ENCODE measurements around the gene SLC26A5.
A peak's percentile ranks its signal among the peaks of the same experiment; 100 is the strongest.
"Not testable (repeated sequence)": the region's sequence is repeated elsewhere in the genome, so short reads cannot be mapped to it uniquely, and the experiment has no call there.

Gene SLC26A5

DNA sequence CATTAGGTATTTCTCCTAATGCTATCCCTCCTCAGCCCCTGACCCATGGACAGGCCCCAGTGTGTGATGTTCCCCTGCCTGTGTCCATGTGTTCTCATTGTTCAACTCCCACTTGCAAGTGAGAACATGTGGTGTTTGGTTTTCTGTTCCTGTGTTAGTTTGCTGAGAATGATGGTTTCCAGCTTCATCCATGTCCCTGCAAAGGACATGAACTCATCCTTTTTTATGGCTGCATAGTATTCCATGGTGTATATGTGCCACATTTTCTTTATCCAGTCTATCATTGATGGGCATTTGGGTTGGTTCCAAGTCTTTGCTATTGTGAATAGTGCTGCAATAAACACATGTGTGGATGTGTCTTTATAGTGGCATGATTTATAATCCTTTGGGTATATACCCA, 46.3 kb downstream of the SLC26A5 start:
- not testable (repeated sequence) for DNase-seq (ENCODE audit: low read depth, low spot score)

- DNase-seq (ENCODE audit: low read depth, low spot score) = no peak
Measured at GRCh38 chr7:103398483-103399127, 47.4 kb downstream of the SLC26A5 start.

- DNase-seq (ENCODE audit: low read depth, low spot score) = no peak
Measured at GRCh38 chr7:103396471-103396870, 49.5 kb downstream of the SLC26A5 start.

GRCh38 chr7:103395071-103395470, 50.9 kb downstream of the SLC26A5 start:
- no peak for DNase-seq (ENCODE audit: low read depth, low spot score)

GRCh38 chr7:103394566-103394965, 51.4 kb downstream of the SLC26A5 start:
- DNase-seq (ENCODE audit: low read depth, low spot score) = no peak

GRCh38 chr7:103391976-103392375, 54.0 kb downstream of the SLC26A5 start:
- DNase-seq (ENCODE audit: low read depth, low spot score) = no peak

DNA sequence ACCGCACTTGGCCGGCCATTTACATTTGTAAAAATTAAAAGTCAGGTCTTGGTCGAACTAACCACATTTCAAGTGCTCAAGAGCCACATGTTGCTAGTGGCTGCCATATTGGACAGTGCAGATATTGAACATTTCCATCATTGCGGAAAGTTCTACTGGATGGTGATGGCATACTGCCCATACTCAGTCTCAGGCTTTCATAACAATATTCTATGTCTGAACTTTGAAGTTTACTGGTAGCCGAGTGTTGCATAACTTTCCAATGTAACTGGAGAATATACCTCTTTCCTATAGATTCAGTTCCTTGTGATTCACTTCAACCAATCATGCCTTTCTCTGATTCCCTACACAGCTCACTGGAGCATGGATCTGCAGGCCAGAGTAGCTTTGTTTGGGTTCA, 54.9 kb downstream of the SLC26A5 start:
- no peak for DNase-seq (ENCODE audit: low read depth, low spot score)

DNA sequence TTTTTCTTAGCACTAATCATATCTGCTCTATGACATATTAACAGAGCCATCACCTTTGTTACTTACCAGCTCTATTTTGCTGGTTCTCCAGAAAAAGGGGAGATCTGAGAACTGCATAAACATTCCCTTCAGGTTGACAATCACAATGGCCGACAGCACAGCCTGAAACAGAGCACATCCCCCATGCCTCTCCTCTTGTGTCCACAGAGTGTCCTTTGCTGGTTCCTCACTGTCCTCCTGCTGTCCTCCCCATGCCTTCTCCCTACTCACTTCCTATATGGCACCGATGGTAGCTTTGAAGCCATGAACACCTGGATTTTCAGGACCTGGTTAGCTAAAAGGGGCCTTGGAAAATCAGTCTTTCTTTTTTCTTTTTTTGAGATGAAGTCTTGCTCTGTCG, 56.7 kb downstream of the SLC26A5 start:
- no peak for DNase-seq (ENCODE audit: low read depth, low spot score)

GRCh38 chr7:103388469-103389140, 57.4 kb downstream of the SLC26A5 start:
- no peak for DNase-seq (ENCODE audit: low read depth, low spot score)

GRCh38 chr7:103387242-103387641, 58.8 kb downstream of the SLC26A5 start:
- DNase-seq (ENCODE audit: low read depth, low spot score) = no peak

DNA sequence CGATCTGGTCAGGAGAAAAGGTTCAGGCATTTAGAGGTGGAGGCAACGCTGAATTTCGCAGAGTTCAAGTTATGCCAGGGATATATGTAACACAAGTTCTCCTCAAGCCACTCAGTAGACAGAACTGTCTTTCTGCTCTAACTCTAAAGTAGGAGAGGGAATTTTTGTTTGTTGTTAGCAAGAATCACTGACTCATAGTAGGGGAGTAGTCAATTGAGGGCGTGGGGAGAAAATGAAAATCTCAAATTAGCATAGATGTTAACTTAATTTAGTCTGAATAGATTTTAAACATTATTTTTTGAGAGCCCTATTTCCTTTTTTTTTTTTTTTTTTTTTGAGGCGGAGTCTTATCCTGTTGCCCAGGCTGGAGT, 64.0 kb downstream of the SLC26A5 start:
- DNase-seq (ENCODE audit: low read depth, low spot score) = no peak

GRCh38 chr7:103381280-103382031, 64.6 kb downstream of the SLC26A5 start:
- DNase-seq (ENCODE audit: low read depth, low spot score) = no peak

- no peak for DNase-seq (ENCODE audit: low read depth, low spot score)
Measured at GRCh38 chr7:103380395-103381191, 65.4 kb downstream of the SLC26A5 start.

DNA sequence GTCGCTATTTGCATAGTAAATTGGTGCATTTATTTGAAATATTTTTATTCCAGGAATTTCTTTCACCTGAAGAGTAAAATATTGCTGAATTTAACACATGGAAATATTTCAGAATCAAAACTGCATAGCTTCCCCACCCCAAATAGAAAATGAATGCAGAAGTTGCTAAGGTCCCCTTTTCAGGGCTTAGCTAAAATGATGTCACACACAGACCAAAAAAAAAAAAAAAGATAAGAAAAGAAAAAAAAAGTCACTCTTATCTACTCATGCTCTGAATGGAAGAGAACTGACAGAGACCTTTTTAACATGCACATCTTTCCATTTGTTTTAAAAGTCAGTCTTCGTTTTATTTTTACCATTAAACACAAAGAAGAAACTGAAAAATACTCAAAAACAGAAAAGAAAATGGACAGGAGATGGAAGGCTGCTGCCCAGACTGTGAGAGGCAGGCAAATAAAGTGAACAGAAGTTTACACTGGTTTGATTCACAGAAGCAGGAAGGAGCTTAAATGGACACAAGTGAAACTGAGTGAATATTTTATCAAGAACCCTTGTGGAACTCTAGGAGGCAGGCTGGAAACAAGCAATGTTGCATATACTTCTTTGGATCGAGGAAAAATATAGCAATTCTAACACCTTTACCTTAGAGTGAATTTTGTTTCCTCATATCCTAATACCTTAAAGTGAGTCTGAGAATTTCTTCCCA, 66.6 kb downstream of the SLC26A5 start:
- no peak for DNase-seq (ENCODE audit: low read depth, low spot score)

GRCh38 chr7:103373866-103374643, 72.0 kb downstream of the SLC26A5 start:
- DNase-seq (ENCODE audit: low read depth, low spot score) = no peak

GRCh38 chr7:103369432-103369831, 76.6 kb downstream of the SLC26A5 start:
- no peak for DNase-seq (ENCODE audit: low read depth, low spot score)

DNA sequence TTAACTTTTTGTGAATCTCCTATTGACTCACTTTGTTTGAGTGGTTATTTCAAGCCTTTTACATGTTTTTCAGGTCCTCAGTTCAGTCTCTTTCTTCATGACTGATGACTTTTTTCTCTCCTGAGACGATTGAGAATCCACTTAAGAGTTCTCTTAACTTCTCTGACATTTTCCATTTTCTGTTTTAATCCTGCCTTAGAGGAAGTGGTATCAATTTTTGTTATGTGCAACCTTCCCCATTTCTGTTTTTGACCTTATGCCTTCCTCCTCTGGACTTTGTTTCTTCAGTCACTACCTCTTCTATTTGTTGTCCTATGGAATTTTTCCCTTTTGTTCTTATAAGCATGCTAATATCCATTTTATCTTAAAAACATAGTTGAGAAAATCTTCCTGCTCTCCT, 96.2 kb downstream of the SLC26A5 start:
- DNase-seq (ENCODE audit: low read depth, low spot score) = no peak

DNA sequence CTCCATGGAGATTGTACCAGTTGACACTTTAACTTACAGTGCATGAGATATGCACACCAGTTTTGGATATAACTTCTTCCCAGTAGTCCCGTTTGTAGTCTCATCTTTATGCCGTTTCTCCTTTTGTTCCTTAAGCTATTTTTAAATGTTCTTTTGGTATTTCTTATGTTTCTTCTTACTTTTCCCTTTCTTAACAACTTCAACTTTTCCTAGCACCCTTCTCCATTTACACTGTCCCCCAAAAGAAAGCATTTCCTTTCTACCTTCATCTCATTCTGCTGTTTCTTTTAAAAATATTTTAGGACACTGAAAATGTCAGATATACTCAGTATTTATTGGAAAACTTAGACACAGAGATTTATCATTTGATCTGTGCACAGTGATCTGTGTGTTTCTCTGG, 97.0 kb downstream of the SLC26A5 start:
- no peak for DNase-seq (ENCODE audit: low read depth, low spot score)

- no peak for DNase-seq (ENCODE audit: low read depth, low spot score)
Measured at GRCh38 chr7:103348452-103348851, 97.6 kb downstream of the SLC26A5 start.

DNA sequence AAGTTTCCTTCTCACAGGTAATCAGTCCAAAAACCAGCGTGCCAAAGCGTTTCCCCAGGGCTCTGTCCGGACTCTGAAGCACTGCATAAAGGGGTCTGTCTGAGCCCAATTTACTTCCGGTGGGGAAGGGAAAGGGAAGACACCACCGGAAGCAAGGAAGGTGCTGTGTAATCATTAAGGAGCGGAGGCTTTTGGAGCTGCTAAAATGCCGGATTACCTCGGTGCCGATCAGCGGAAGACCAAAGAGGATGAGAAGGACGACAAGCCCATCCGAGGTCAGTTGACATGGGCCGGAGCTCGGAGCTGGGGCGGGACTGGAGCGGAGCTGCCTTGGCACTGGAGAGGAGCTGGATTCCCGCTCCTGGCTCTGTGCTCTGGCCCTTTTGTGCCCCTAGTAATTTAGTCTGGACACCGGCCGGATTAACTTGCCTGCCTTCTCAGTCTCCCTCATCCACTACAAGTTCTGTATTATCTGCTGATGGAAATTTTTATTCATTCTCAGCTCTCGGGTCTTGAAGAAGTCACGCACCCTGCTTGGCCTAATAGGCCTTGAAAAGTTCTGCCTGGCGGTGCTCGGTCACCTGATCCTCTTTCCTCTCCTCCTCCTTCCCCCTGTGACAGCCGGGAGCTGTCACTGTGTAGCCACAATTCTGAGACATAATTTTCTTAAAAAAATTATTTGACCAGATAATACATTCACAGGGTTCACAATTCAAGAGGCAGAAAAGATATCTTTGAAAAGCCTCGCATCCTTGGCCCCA, 98.3 kb downstream of the SLC26A5 start, which contains the start of gene PSMC2:
PSMC2 (plus strand) TSS at position 137 of the 761 bp plus-strand sequence; CDS start at position 206, 69 bp downstream.
- peak; percentile 65 for DNase-seq (ENCODE audit: low read depth, low spot score)

Measured in brain pericyte (primary cell).